ENCODE measurements around the gene SCYGR6.

The SCYGR6 gene

GRCh38 chr2:227713291-227713690, 11.3 kb downstream of the SCYGR6 start:
- DNase-seq (ENCODE audit: low read depth): no peak

- no peak for DNase-seq (ENCODE audit: low read depth)
Measured at GRCh38 chr2:227710986-227711385, 13.6 kb downstream of the SCYGR6 start.

- no peak for DNase-seq (ENCODE audit: low read depth)
Measured at GRCh38 chr2:227707390-227707789, 17.2 kb downstream of the SCYGR6 start.

GRCh38 chr2:227706859-227707258, 17.7 kb downstream of the SCYGR6 start:
- DNase-seq (ENCODE audit: low read depth): no peak

GRCh38 chr2:227703961-227704360, 20.6 kb downstream of the SCYGR6 start:
- no peak for DNase-seq (ENCODE audit: low read depth)

- DNase-seq (ENCODE audit: low read depth): no peak
Measured at GRCh38 chr2:227703280-227703732, 21.3 kb downstream of the SCYGR6 start.

GRCh38 chr2:227701556-227701955, 23.0 kb downstream of the SCYGR6 start:
- no peak for DNase-seq (ENCODE audit: low read depth)

GRCh38 chr2:227696990-227697679, 27.4 kb downstream of the SCYGR6 start:
- no peak for DNase-seq (ENCODE audit: low read depth)

- DNase-seq (ENCODE audit: low read depth): no peak
Measured at GRCh38 chr2:227687189-227687588, 37.4 kb downstream of the SCYGR6 start.

GRCh38 chr2:227684258-227684657, 40.3 kb downstream of the SCYGR6 start:
- no peak for DNase-seq (ENCODE audit: low read depth)

GRCh38 chr2:227677928-227678327, 46.6 kb downstream of the SCYGR6 start:
- no peak for DNase-seq (ENCODE audit: low read depth)

GRCh38 chr2:227674485-227674884, 50.1 kb downstream of the SCYGR6 start:
- DNase-seq (ENCODE audit: low read depth): no peak

Measured in stimulated activated CD8-positive, alpha-beta memory T cell treated with anti-CD3 and anti-CD28 coated beads, Interleukin-12 subunit alpha, Interleukin-12 subunit beta, amount 100 ng/mL, for 1 hour (primary cell).